MM.1S (cell line): ENCODE results near the gene TMEM184A.

Experiments used
- DNase-seq: peaks from one replicate; pipeline ENCODE4 v3.0.0-alpha.2; 2015
- H2AFZ ChIP-seq: fragments of 300-600 bp; sonication (generic); 2 replicates; pipeline ENCODE4 v1.6.0; 2016; ENCODE audit warnings: antibody characterized with exemption, low read length
- H3F3A ChIP-seq: fragments of 300-600 bp; sonication (generic); 2 replicates; pipeline ENCODE4 v1.6.1; 2016; ENCODE audit warnings: mild to moderate bottlenecking, antibody characterized with exemption, low read length, moderate library complexity, mixed read lengths; ENCODE audit not compliant: insufficient read depth
- H3K27ac ChIP-seq: fragments of 300-600 bp; sonication (generic); 2 replicates; pipeline ENCODE4 v1.5.1; 2016; ENCODE audit warnings: mild to moderate bottlenecking, low read length
- H3K27me3 ChIP-seq: fragments of 300-600 bp; sonication (generic); replicated peaks from 2 replicates; pipeline ENCODE4 v1.6.0; 2016; ENCODE audit warnings: low read length; ENCODE audit not compliant: insufficient read depth
- H3K36me3 ChIP-seq: fragments of 300-600 bp; sonication (generic); replicated peaks from 2 replicates; pipeline ENCODE4 v1.6.1; 2016; ENCODE audit warnings: mild to moderate bottlenecking, low read length, mixed read lengths; ENCODE audit not compliant: insufficient read depth
- H3K4me1 ChIP-seq: fragments of 300-600 bp; sonication (generic); 2 replicates; pipeline ENCODE4 v1.6.1; 2016; ENCODE audit warnings: low read length, mixed read lengths
- H3K4me2 ChIP-seq: fragments of 300-600 bp; sonication (generic); 2 replicates; pipeline ENCODE4 v1.6.0; 2016; ENCODE audit warnings: low read depth, low read length
- H3K4me3 ChIP-seq: fragments of 300-600 bp; sonication (generic); 2 replicates; pipeline ENCODE4 v1.5.1; 2016; ENCODE audit warnings: low read length, mixed read lengths
- H3K79me2 ChIP-seq: fragments of 300-600 bp; sonication (generic); 2 replicates; pipeline ENCODE4 v1.6.1; 2016; ENCODE audit warnings: mixed run types, low read length, mixed read lengths
- H3K9ac ChIP-seq: fragments of 300-600 bp; sonication (generic); 2 replicates; pipeline ENCODE4 v1.6.1; 2016; ENCODE audit warnings: low read length, mixed read lengths
- H3K9me2 ChIP-seq: fragments of 300-600 bp; sonication (generic); replicated peaks from 2 replicates; pipeline ENCODE4 v1.6.1; 2016; ENCODE audit warnings: mild to moderate bottlenecking, low read length, mixed read lengths; ENCODE audit not compliant: insufficient read depth
- H3K9me3 ChIP-seq: fragments of 300-600 bp; sonication (generic); replicated peaks from 2 replicates; pipeline ENCODE4 v1.6.1; 2016; ENCODE audit warnings: mild to moderate bottlenecking, low read length, mixed read lengths; ENCODE audit not compliant: insufficient read depth
- H4K20me1 ChIP-seq: fragments of 300-600 bp; sonication (generic); 2 replicates; pipeline ENCODE4 v1.6.1; 2016; ENCODE audit warnings: mild to moderate bottlenecking, low read length, moderate library complexity, mixed read lengths; ENCODE audit not compliant: insufficient read depth
- EZH2 ChIP-seq: fragments of 300-600 bp; sonication (generic); optimal IDR thresholded peaks from 2 replicates; pipeline ENCODE3; 2017; ENCODE audit warnings: low read depth, mild to moderate bottlenecking, antibody characterized with exemption, low read length, mixed read lengths
- EZH2phosphoT487 ChIP-seq: fragments of 300-600 bp; sonication (generic); IDR thresholded peaks from 2 replicates; pipeline ENCODE4 v1.6.1; 2018; ENCODE audit warnings: antibody characterized with exemption, low read length
- TF ChIP-seq, protein P1 (sequence below): fragments of 300-600 bp; sonication (generic); IDR thresholded peaks from 2 replicates; pipeline ENCODE4 v1.5.1; 2016; ENCODE audit warnings: antibody characterized with exemption, low read length, mixed read lengths

The TMEM184A gene

DNA sequence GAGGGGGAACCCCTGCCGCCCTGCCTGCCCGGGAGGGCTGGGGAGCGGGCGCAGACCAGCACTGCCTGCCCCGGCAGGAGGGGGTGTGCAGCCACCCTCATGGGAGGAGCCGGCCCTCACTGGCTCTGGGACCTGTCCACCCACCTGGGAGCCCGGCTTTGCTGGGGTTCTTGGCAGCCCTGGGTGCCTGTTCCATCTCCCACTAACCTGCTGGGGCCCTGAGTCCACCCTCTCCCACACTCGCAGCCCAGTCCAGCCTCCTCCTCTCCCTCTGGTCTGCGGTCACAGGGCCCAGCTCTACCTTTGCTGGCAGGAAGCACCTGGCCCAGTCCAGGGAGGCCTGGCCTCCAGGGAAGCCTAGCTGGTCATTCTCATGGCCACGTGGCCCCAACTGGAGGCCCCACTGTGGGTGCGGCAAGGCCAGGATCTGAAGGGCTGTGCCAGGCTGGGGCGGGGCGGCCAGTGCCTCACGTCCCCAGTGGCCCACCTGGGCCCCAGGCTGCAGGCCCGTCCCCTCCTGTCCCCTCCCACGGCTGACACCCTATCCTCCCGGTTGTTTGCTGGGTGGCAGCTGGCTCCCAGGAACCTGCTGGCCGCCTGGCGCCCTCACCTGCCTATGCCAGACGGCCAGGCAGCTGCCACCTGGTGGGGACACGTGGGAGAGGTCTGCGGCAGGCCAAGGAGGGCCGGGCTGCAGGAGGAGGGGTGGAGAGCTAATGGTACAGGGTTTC is at the start of gene TMEM184A:
TMEM184A (minus strand) TSS at position 393 of the 731 bp plus-strand sequence. CDS start 721 bp downstream, outside the sequence.
- Histone ChIP-seq H3K4me2 (peak within 1 kb of the TSS; percentile 59; the same call in 1 of the 2 replicates), H3F3A (no peaks in the 10 kb centered on the region), H2AFZ (peak within 1 kb of the TSS; percentile 78)

DNA sequence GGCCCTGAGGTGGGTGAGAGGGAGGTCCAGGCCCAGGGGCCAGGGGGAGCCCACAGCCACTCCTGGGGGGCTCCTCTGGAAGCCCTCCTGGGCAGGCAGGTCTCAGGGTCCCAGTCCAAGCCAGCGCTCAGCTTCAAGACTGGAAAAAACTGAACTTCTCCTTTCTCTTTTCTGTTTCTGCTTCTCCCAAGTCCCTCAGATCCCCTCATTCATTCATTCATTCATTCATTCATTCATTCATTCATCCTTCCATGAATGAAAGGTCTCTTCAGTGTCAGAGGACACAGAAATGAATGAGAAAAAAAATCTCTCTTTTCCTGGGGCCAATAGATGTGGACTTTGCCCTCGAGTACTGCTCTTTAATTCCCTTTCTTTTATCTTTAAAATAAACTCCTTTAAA is 48.4 kb upstream of the TMEM184A start:
- Histone ChIP-seq H3K27ac (no peak overlapping the region), H3K4me3 (no peak overlapping the region), H2AFZ (no peak overlapping the region), H3K9me2 (no peaks in the 10 kb centered on the region), H3K9me3 (no peaks in the 10 kb centered on the region), H3K79me2 (no peaks in the 10 kb centered on the region), H3K36me3 (no peaks in the 10 kb centered on the region), H3K4me1 (no peaks in the 10 kb centered on the region), H3K27me3 (peaks cover 92% of the 10 kb centered on the region), H3K4me2 (no peak overlapping the region), H3F3A (no peaks in the 10 kb centered on the region), H3K9ac (no peak overlapping the region), H4K20me1 (no peaks in the 10 kb centered on the region)
- no peak for DNase-seq
- TF ChIP-seq, protein P1, sequence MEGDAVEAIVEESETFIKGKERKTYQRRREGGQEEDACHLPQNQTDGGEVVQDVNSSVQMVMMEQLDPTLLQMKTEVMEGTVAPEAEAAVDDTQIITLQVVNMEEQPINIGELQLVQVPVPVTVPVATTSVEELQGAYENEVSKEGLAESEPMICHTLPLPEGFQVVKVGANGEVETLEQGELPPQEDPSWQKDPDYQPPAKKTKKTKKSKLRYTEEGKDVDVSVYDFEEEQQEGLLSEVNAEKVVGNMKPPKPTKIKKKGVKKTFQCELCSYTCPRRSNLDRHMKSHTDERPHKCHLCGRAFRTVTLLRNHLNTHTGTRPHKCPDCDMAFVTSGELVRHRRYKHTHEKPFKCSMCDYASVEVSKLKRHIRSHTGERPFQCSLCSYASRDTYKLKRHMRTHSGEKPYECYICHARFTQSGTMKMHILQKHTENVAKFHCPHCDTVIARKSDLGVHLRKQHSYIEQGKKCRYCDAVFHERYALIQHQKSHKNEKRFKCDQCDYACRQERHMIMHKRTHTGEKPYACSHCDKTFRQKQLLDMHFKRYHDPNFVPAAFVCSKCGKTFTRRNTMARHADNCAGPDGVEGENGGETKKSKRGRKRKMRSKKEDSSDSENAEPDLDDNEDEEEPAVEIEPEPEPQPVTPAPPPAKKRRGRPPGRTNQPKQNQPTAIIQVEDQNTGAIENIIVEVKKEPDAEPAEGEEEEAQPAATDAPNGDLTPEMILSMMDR: no peak
- TF ChIP-seq EZH2phosphoT487 (no peak), EZH2 (no peak)

More for the DNA sequence above, at the start of gene TMEM184A:
- Histone ChIP-seq H4K20me1 (no peaks in the 10 kb centered on the region), H3K4me1 (peaks cover 11% of the 10 kb centered on the region), H3K9ac (peak within 1 kb of the TSS; percentile 6; the same call in 1 of the 2 replicates), H3K9me2 (no peaks in the 10 kb centered on the region), H3K27ac (no peak within 1 kb of the TSS), H3K27me3 (peaks cover 53% of the 10 kb centered on the region), H3K79me2 (no peaks in the 10 kb centered on the region), H3K9me3 (no peaks in the 10 kb centered on the region), H3K4me3 (no peak within 1 kb of the TSS), H3K36me3 (no peaks in the 10 kb centered on the region)
- DNase-seq: peak; percentile 64
- TF ChIP-seq EZH2: no peak
- TF ChIP-seq, protein P1: peak; percentile 74

DNA sequence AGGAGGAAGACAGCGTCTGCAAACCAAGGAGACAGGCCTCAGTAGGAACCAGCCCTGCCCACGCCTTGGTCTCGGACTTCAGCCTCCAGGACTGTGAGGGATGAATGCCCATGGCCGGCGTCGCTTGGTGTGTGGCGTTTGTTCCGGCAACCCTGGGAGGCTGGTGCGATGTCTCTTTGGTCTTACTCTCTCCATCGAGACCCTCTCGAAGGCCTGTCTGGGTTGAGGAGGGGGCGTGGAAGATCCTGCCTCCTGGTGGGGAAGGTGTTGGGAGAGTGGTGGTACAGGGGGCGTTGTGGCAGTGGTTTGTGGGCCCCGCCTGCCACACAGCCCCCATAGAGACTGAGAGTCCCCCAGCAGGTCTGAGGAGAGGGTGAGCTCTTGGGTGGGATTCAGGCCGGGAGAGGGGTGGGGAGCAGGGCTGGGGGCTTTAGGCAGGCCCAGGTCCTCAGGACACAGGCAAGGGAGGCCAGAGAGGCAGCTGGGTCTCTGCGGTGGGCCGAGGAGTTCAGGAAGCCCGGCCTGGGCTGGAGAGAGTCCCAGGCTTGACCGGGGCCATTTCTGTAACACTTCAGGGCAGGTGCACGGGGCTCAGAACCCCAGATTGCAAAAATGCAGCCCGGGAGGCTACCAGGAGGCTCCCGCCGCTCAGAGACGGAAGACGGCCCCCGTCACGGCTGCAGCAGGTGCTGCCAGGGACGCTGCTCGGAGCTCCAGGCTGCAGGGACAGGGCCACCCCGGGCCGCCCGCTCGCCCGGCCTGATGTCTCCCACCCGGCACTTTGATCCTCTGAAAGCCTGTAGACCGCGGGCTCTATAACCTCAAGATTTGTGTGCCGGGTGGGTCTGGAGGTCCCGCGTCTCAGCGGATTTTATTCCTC is 47.6 kb upstream of the TMEM184A start:
- H3K27ac ChIP-seq: no peak overlapping the region
- H3K4me2 ChIP-seq: no peak overlapping the region
- DNase-seq: no peak
- no peak overlapping the region for H2AFZ ChIP-seq
- H3K4me1 ChIP-seq: no peaks in the 10 kb centered on the region
- no peaks in the 10 kb centered on the region for H3K36me3 ChIP-seq
- H3K9me3 ChIP-seq: no peaks in the 10 kb centered on the region
- no peaks in the 10 kb centered on the region for H3F3A ChIP-seq
- TF ChIP-seq EZH2 (no peak), EZH2phosphoT487 (no peak)
- TF ChIP-seq, protein P1: no peak
- no peaks in the 10 kb centered on the region for H3K9me2 ChIP-seq
- peaks cover 92% of the 10 kb centered on the region for H3K27me3 ChIP-seq
- no peaks in the 10 kb centered on the region for H4K20me1 ChIP-seq
- no peaks in the 10 kb centered on the region for H3K79me2 ChIP-seq
- no peak overlapping the region for H3K4me3 ChIP-seq
- no peak overlapping the region for H3K9ac ChIP-seq
